ENCODE results near the gene SIGLECL1. TPM values are rescaled to one million over a fixed set of nuclear protein-coding genes. Genes with fewer than 3 reads are reported as not detected.

The SIGLECL1 gene
- total and polyA plus RNA-seq, 2 donors (not counting 1 experiment from before 2014, with no cell fraction given): not detected

DNA sequence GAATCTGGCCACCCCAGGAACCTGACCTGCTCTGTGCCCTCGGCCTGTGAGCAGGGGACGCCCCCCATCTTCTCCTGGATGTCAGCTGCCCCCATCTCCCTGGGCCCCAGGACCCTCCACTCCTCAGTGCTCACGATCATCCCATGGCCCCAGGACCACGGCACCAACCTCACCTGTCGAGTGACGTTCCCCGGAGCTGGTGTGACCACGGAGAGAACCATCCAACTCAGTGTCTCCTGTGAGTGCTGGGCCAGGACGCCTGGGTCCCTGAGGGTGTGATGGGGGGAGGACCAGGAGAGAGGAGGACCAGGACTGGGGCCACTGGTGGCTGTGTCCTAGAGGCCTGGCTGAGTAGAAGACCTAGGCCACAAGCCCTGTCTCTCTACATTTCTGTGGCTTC lies 39.0 kb upstream of the SIGLECL1 start:
- H3K4me2 ChIP-seq (replicated peaks; ENCODE audit: low read depth, low read length, poor library complexity, severe bottlenecking): no peak overlapping the region
- Mint-ChIP-seq H3K4me1 (no peaks in the 10 kb centered on the region), H3K27me3 (peaks cover 22% of the 10 kb centered on the region), H3K4me3 (no peak overlapping the region), H3K9me3 (ENCODE audit: insufficient read depth) (no peaks in the 10 kb centered on the region), H3K27ac (no peak overlapping the region)
- no peak for TF ChIP-seq CTCF (IDR thresholded peaks at IDR 0.05)
- POLR2A ChIA-PET: no interaction called here
- no peak overlapping the region for H3K4me3 ChIP-seq (ENCODE audit: control extremely low read depth in 1 of 5, extremely low read depth in 1 of 5, insufficient read depth in 1 of 5, low read depth in 2 of 5, low read length in 4 of 5)
- no peak for DNase-seq
- no peak overlapping the region for H3K27ac ChIP-seq (ENCODE audit: low read length in 2 of 2)
- H2AFZ ChIP-seq (ENCODE audit: insufficient read depth, low read depth, low read length, poor library complexity, severe bottlenecking): no peak overlapping the region
- H3K9ac ChIP-seq (ENCODE audit: low read length): no peak overlapping the region
- no peaks in the 10 kb centered on the region for H3K4me1 ChIP-seq (ENCODE audit: control insufficient read depth in 2 of 2, insufficient read depth in 2 of 2, low read length in 2 of 2)
- no peaks in the 10 kb centered on the region for H3K79me2 ChIP-seq (ENCODE audit: control insufficient read depth, insufficient read depth, low read length)
- peaks cover 0 to 5% (median 0%) of the 10 kb centered on the region in 3 donors for H3K9me3 ChIP-seq (ENCODE audit: control extremely low read depth in 1 of 3, control insufficient read depth in 2 of 3, insufficient read depth in 1 of 3, low read length in 2 of 3)
- ATAC-seq (ENCODE audit: low read depth): no peak
- no peaks in the 10 kb centered on the region for H3K36me3 ChIP-seq (replicated peaks in 1 of 2; ENCODE audit: control extremely low read depth in 1 of 2, control insufficient read depth in 1 of 2, extremely low read depth in 1 of 2, insufficient read depth in 2 of 2, low read length in 1 of 2)
- WGBS (ENCODE audit: insufficient coverage): 96% methylated on average over 7 of the region's 9 CpGs
- CTCF ChIA-PET: no interaction called here
- no peaks in the 10 kb centered on the region for H4K20me1 ChIP-seq (ENCODE audit: control insufficient read depth, insufficient read depth, low read length, poor library complexity, severe bottlenecking)
- intact Hi-C loops (cut with micrococcal nuclease): no loop called here
- peaks cover 0 to 7% (median 0%) of the 10 kb centered on the region in 4 experiments for H3K27me3 ChIP-seq (replicated peaks in 1 of 4; ENCODE audit: control extremely low read depth in 1 of 4, control insufficient read depth in 3 of 4, insufficient read depth in 4 of 4, low read length in 3 of 4)

GRCh38 chr19:51219307-51219706 lies 31.6 kb upstream of the SIGLECL1 start:
- Histone ChIP-seq H2AFZ (ENCODE audit: insufficient read depth, low read depth, low read length, poor library complexity, severe bottlenecking) (no peak overlapping the region), H3K4me3 (ENCODE audit: control extremely low read depth in 1 of 5, extremely low read depth in 1 of 5, insufficient read depth in 1 of 5, low read depth in 2 of 5, low read length in 4 of 5) (no peak overlapping the region), H3K27me3 (replicated peaks in 1 of 4; ENCODE audit: control extremely low read depth in 1 of 4, control insufficient read depth in 3 of 4, insufficient read depth in 4 of 4, low read length in 3 of 4) (peaks cover 0 to 7% (median 1%) of the 10 kb centered on the region in 4 experiments), H3K4me2 (replicated peaks; ENCODE audit: low read depth, low read length, poor library complexity, severe bottlenecking) (no peak overlapping the region), H3K9ac (ENCODE audit: low read length) (no peak overlapping the region), H3K4me1 (ENCODE audit: control insufficient read depth in 2 of 2, insufficient read depth in 2 of 2, low read length in 2 of 2) (no peaks in the 10 kb centered on the region), H3K9me3 (ENCODE audit: control extremely low read depth in 1 of 3, control insufficient read depth in 2 of 3, insufficient read depth in 1 of 3, low read length in 2 of 3) (peaks cover 0 to 5% (median 0%) of the 10 kb centered on the region in 3 donors), H4K20me1 (ENCODE audit: control insufficient read depth, insufficient read depth, low read length, poor library complexity, severe bottlenecking) (no peaks in the 10 kb centered on the region), H3K79me2 (ENCODE audit: control insufficient read depth, insufficient read depth, low read length) (no peaks in the 10 kb centered on the region), H3K27ac (ENCODE audit: low read length in 2 of 2) (no peak overlapping the region), H3K36me3 (replicated peaks in 1 of 2; ENCODE audit: control extremely low read depth in 1 of 2, control insufficient read depth in 1 of 2, extremely low read depth in 1 of 2, insufficient read depth in 2 of 2, low read length in 1 of 2) (no peaks in the 10 kb centered on the region)
- TF ChIP-seq CTCF (IDR thresholded peaks at IDR 0.05): no peak
- TF ChIP-seq EZH2 (IDR thresholded peaks at IDR 0.05; ENCODE audit: borderline replicate concordance, insufficient read depth, low read depth, low read length, poor library complexity, severe bottlenecking): no peak
- peaks cover 5% of the 10 kb centered on the region for H3K9me3 Mint-ChIP-seq (ENCODE audit: insufficient read depth)
- no peak for ATAC-seq (ENCODE audit: low read depth)
- no CpG with 5 or more reads among the region's 1 CpG for WGBS (ENCODE audit: insufficient coverage)
- peaks cover 30% of the 10 kb centered on the region for H3K27me3 Mint-ChIP-seq
- no peak overlapping the region for H3K27ac Mint-ChIP-seq
- ChIA-PET POLR2A (no interaction called here), CTCF (no interaction called here)
- no peak for DNase-seq
- H3K4me1 Mint-ChIP-seq: peaks cover 5% of the 10 kb centered on the region
- H3K4me3 Mint-ChIP-seq: no peak overlapping the region
- intact Hi-C loops (cut with micrococcal nuclease): no loop called here

All from B cell (primary cell).